Stimulated activated CD4-positive, alpha-beta T cell treated with anti-CD3 and anti-CD28 coated beads, Interleukin-2, amount 100 ng/mL, for 48 hours (primary cell): ENCODE results near the gene CRYBG2.
"Not testable (repeated sequence)": the region's sequence is repeated elsewhere in the genome, so short reads cannot be mapped to it uniquely, and the experiment has no call there.

ENCODE experiments used
- DNase-seq, 2 donors: peaks; one replicate each; pipeline ENCODE4 v3.0.0-alpha.2; 2020

The CRYBG2 gene

DNA sequence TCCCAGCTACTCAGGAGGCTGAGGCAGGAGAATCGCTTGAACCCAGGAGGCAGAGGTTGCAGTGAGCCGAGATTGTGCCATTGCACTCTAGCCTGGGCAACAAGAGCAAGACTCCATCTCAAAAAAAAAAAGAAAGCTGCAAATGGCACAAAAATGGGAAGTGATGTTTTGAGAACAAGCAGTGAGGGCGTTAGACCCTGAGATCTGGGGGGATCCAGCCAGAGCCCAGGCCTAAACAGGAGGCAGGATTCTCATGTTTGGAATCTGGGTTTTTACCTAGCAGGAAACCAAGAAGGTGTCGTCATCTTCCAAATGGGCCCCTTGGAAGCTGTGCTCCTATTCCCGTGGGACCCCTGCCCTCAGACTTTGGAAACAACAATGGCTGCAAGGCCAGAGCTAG lies 61.2 kb downstream of the CRYBG2 start:
- not testable (repeated sequence) for DNase-seq

DNA sequence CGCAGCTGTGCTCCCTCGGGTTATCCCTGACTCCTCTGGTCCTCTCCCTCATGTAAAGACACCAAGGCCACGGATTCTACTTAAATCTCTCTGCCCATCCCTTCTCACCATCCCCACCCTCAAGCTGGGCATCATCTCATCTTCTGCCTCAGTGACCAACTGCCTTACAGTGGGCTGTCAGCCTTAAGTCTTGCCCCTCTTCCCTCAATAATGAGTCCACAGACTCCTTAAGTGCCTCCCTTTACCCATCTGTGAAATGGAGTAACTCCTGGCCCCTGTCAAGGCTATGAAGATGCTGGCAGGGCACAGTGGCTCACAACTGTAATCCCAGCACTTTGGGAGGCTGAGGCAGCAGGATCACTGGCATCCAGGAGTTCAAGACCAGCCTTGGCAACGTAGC lies 62.0 kb downstream of the CRYBG2 start:
- no peak for DNase-seq

DNA sequence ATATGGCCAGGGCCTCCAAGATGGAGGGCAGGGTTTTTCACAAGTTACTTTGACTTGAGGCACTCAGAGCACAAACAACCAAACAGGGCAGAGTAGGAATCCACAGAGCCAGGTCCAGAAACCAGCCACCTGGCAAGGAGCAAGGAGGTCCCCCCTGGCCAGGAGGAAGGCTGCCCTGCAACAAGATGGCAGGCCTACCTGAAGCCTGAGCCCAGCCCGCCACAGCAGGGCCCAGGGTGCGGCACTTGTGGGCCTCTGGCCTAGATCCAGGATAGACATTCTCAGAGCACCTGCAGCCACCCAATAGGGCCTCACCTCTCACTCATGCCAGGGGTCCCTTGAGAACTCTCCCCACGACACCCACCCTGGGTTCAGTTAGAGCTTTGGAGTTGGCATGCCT lies 62.5 kb downstream of the CRYBG2 start:
- no peak for DNase-seq

DNA sequence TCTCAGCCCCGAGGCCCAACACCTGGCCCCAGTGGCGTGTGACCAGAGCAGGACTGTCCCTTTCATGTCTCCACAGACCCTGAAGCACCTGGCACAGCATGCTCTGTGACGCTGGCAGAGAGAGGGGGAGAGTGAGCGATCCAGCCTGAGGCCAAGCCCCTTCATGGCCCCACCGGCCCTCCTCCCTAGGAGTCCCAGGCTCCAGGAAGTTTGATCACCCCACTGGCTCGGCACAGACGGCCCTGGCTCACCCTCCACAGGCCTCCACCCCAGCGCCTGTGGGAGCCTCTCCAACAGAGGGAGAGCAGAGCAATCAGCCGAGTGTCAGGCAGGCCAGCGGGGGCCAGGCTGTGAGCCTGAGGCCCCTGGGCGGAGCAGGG lies 63.1 kb downstream of the CRYBG2 start:
- DNase-seq = no peak

DNA sequence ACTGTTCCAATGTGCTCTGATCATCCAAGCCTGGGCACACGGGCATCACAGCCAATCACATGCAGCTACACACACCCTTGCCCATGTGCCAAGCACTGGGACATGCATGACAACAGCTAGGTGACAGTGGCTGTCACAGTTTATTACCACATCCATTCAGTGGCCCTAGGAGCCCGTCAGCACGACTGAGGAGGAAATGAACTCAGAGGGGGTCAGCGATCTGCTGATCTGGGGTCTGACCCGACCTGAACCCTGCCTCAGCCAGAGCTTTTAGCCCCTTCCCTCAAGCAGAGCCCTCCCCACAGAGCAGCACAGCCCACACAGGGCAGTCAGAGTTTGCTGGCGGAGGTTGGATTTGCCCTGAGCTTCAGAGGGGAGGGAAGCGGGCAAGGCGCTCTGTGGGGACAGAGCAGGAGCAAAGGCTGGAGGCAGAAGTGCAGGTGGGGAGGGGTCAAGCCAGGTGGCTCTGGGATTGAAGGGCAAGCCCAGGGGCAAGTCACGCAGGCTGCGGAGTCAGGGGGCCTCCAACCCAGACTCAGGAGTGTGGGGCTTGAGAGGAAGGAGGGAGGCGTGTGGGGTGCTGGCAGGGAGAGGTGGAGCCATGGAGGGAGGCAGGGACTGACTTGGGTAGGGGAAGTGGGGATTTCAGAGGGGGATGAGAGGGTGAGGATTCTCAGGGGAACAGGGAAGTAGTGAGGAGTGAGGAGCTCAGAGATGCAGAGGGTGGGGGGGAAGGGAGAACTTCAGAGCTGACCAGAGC lies 63.6 kb downstream of the CRYBG2 start:
- DNase-seq = no peak

DNA sequence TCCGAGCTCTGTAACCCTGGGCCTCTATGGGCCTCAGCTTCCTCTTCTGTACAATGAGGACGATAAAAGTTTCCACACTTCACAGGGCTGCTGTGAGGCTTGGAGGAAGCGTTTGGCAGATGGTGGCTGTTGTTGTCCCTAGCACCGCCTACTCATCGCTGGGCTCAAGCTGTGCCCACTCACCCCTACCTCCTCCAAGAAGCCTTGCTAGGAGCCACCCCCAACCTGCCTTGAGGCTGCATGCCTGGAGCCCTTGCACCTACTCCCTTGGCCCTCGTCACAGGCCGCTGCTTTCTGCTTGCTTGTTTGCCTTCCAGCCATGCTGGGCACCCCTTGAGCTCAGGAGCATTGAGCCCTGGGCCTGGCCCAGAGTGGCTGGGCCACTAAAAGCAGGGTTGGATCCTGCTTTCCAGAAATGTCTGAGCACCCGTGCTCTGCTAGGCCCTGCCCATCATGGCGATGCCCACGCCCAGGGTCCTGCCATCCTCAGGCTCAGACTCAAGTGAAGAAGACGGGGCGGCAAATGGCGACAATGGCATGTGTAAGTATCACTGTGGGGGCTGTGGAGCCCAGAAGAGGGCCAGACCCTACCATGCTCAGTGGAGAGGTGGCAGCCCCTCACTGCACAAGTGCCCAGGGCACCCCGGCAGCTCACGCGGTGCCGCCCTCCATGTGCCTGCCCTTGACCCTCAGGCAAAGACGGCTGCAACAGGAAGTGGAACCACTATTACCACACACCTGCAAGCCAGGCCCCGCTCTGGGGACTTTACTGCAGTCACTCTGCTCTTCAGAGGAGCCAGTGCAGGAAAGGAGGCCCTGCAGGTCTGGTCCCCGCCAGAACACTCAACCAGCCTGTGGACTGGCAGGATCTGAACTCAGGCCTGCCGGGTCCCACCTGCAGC lies 64.5 kb downstream of the CRYBG2 start:
- DNase-seq = no peak

DNA sequence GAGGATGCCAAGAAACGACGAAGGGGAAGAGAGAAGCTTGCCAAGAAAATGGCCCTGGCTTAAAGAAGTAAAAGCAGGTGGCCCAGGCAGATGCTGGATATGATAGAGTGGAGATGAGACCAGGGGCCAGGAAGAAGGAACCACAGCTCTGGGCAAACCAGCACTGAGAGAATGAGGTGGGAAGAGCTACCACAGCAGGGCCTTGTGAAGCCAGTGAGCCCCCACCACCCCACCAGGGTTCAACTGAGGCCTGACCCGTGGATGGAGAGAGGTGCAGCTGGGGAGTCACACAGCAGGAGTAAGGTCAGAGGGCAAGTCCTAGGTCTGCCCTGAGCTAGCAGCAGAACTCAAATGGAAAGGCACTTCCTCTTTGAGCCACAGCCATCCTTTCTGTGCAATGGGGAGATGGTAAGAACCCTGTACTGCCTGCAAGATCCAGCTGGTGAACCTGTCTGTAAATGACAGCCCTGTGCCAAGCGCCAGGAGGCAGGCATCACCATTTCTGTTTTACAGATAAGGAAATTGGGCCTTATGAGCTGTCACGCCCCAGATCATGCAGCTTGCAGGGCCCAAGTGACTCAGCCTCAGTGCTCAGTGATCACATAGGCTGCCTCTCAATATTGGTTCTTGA lies 65.5 kb downstream of the CRYBG2 start:
- peak; percentile 51 to 54 for DNase-seq

DNA sequence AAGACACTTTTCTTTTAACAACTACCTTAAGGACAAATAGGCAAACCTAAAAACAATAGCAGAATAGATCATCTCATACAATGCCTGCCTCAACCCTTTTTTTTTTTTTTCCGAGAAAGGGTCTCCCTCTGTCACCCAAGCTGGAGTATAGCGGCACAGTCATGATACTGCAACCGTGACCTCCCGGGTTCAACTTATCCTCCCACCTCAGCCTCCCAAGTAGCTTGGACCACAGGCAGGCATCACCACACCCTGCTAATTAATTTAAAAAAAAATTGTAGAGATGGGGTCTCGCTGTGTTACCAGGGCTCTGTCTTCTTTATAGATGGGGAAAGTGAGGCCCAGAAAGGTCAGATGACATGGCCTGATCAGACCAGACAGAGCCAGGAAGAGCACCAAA lies 66.1 kb downstream of the CRYBG2 start:
- DNase-seq = no peak

DNA sequence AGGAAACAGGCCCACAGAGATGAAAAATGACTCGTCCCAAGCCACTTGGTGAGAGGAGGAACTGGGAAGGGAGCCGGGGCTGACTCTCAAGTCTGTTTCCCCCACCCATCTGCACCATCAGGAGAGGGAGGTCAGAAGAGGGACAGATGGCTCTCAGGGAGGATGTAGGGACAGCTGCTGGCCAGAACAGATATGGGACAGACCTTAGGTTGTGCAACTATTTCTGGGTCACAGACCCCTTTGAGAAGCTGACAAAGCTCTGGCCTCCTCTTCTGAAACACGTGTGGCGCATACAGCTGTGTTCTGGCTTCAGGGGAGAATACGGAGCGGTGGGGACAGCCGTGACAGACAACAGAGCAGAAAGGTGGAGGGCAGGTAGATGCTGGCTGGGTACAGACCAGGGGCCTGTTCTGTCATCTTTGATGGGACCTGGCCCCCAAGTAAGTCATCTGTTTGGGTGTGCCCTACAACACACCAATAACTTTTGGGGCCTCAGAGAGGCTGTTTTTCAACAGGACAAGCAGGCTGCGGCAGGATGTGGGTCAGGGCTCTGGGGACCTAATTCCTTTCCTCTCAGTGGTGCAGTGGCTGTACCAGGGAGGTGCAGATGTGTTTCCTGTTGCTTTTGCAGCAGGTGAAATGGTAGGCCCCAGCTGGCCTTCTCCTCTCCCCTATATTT lies 66.8 kb downstream of the CRYBG2 start:
- peak in 1 of 2 donors; percentile 48 for DNase-seq

DNA sequence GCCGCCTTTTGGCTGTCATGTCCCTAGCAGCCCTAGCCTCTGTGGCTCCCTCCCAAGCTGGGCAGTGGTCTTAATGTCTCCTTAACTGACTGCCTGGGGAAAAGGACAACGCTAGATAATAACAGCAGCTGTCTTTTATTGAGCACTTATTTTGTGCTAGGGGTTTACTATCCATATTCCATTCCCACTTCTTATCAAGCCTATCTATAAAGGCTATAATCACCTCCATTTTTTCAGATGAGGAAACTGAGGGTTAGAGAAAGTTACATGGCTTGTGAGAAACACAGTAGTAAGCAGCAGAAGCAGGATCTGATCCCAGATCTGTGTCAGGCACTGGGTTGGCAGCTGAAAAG lies 67.9 kb downstream of the CRYBG2 start:
- no peak for DNase-seq

DNA sequence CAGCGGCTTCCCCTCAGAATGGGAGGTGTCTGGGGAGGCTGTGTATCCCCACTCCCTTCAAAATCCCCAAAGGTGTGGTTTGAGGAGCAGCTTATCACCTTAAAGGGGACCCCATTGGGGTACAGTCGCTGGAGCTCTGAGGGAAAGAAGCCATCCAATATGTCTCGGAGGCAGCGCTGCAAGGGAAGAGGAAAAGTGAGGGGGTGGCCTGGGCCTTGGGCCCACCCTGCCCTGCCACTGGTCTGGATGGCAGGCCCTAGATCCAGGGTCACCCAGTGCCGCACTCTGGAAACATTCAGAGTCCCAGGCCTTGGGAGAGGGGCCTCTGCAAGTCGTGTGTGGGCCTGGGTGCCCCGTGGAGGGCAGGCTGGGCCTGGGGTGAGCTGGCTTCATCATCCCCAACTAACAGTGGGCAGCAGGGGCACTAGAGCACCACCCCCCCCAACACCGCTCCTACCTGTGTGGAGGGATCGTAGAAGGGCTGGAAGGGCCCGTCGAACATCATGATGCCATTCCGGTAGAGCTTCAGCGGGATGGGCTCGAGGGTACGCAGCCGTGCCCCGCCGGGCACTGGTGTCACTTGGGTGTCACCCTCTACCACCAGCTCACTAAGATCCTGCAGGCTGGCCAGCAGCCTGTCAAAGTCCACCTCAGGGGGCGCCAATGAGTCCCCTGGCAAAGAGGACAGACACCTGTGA lies 68.4 kb downstream of the CRYBG2 start:
- DNase-seq = peak; percentile 54 to 59

DNA sequence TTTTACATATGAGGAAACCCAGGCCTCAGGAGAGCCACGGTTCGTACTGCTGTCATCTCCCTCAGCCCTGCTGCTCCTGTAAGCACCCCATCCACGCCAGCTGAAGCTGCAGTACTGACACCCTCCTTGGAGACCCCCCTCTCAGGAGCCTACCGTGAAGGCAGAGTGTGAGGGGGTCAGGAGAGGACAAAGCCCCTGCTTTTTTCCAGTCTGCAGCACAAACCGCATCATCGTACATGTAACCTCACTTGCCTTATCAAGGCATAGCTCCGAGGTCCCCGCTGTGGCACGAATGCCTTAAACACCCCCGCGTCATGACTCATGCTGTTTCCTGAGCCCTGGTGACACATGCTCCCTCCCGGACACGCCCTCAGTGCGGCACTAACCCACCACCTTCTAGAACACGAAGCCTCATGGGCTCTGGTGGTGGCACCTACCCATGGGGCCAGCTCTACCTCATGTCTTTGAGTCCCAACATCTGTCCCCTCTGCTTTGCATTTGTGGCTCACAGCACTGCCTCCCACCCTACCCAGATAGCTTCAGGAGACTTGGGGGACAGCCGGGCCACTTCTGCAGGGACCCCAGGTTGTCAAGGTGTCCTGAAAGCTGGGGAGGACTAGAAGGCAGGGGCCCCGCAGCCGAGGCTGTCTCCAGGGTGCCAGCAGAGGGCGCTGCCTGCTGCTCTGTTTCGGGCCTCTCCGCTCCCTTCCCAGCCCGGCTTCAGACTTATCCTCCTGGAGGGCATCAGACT lies 69.2 kb downstream of the CRYBG2 start:
- DNase-seq = peak; percentile 91

DNA sequence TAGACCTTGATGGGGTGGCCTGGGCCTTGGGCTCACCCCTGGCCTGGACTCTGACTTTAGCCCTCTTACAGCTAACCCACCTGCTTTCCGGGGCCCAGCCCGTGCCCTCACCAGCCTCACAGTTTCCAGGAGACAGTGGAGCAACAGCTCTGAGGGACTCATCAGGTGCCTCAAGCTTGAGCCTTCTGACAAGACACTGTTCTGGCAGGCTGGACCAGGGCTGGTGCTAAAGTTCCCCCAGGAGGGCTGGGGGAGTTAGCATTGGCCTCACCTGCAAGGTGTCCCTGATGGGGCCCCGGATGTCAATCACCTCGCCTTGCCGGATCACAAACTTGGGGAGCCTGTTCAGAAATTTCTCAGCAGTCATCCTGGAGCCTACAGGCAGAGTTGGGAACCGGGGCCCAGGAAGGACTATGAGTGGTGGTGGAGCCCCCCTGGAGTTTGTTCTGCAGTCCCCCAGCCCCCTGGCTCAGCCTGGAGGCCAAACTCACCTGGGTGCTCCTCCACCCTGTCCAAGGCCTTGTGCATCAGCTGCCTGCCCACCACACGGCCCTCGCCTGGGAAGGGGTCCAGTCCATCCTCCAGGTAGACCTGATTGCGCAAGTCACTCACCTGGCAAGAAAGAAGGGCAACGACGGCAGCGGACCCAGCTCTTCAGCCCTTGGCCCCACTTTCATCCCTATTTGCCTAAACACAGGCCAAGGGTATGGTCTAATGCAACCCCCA lies 69.9 kb downstream of the CRYBG2 start:
- no peak for DNase-seq

DNA sequence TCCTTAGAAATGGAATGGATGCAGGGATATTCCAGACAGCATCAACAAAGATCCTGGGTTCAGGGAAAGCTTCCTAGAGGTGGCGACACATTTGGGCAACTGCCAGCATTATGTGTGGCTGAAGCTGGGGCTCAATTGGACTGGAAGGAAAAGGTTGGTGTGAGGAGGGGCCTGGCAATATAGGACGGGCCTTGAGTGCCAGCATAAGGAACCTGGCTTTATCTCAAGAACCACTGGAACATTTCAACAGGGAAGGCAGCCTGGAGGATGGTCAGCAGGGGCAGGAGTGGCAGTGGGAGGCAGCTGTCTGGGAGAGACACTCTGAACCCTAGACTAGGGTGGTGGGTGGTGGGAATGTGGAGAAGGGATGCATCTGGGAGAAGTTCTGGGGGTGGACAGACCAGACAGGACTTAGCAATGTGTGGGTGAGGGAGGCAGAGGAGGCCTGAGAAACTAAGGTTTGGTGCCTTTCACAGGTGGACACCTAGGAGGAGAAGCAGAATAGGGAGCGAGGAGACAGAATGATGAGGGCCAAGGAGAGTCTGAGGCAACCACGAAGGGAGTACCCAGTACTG lies 70.6 kb downstream of the CRYBG2 start:
- no peak for DNase-seq

DNA sequence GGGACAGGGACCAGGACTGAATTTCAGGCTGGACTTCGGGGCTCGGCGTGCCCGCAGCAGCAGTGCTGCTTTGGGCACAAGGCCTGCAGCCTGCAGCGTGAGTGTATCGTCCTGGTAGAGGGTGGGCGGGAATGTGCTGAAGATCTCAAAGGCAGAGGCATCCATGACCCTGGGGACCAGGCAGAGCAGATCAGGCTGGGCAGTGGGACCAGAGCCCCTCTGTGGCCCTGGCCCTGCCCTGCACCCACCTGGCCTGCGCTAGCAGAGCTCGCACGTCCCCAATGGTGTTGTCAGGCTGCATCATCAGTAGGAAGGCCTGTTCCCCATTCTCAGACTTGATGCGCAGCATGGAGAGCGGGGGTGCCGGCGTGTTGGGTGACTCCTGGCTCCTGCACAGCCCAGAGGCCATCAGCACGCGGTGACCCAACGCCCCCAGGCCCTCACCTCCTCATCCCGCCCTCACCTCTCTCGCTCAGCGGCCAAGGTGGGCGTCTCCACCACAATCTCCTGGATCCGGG lies 71.5 kb downstream of the CRYBG2 start:
- no peak for DNase-seq

DNA sequence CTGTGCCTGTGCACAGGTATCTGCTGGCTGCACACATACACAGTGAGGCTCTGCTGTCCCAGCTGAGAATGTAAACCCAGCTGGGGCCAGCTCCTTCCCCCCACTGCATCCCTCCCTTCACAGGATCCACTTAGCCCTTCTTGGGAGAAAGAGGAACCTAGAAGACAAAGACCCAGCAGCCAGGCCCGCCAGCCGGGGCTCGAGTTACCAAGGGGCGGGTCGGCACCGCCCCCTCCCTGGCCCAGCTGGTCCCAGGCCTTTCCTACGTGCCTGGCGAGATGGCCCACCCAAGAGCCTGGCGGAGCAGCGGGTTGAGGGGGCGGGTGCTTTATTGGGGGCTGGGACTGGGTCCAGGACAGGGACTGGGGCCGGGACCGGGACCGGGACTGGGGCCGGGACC lies 72.0 kb downstream of the CRYBG2 start:
- no peak for DNase-seq

DNA sequence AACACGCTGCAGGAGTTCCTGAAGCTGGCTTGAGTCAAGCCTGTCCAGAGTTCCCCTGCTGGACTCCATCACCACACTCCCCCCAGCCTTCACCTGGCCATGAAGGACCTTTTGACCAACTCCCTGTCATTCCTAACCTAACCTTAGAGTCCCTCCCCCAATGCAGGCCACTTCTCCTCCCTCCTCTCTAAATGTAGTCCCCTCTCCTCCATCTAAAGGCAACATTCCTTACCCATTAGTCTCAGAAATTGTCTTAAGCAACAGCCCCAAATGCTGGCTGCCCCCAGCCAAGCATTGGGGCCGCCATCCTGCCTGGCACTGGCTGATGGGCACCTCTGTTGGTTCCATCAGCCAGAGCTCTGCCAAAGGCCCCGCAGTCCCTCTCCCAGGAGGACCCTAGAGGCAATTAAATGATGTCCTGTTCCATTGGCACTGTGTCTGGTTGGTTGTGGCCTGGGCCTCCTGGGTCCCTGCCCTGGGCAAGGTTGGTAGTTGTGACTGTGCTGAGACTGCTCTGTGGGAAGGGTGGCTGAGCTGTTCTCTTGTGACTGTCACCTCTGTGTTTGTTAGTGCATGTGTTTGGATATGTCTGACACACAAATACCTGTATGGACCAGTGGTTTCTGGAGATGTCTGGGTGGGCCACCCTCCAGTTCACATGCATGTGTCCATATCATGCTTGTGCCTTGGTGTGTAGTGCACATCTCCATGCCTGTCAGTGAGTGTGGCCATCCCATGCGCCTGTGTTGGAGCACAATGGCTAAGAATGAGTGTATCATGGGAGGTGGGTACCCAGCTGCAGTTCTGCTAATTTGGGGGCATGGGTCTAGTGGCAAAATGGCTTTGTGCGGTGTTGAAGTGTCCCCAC lies 72.6 kb downstream of the CRYBG2 start:
- DNase-seq = no peak

DNA sequence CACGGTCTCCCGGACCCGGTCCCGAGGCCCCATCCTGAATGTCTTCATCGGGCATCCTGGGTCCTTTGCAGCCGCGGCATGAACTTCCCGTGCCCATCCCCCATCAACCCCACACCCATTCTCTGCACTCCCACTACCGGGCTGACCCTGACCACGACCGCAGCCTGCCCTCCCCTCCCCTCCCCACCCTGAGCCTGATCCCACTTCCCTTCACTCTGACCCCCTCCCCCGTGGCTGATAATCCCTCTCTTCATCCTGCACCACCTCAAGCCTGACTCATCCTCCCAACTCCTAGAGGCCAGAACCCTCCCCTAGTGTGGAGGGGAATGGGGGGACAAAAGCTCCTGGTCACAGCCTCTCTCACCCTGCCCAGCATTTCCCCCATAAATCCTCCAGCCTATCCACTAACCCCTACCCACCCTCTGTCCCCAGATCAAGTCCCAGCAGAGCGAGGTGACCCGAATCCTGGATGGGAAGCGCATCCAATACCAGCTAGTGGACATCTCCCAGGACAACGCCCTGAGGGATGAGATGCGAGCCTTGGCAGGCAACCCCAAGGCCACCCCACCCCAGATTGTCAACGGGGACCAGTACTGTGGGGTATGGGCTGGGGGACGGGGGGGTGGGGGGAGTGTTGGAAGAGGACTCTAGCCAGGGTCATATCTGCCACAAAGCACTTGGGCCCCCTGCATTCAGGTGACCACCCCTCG lies 73.4 kb downstream of the CRYBG2 start:
- DNase-seq = no peak
